GM20431 (cell line): Measurements from ENCODE around the gene KIR3DL3.
"Not testable (repeated sequence)": the region's sequence is repeated elsewhere in the genome, so short reads cannot be mapped to it uniquely, and the experiment has no call there.

Experiments
- in situ Hi-C: fragments of 300-500 bp; cut with MseI, MboI; formaldehyde crosslinking; loops from one replicate; pipeline ENCODE4 v1.15.0; 2020; ENCODE audit warnings: low sequenced_read_pairs; ENCODE audit not compliant: unreplicated experiment

KIR3DL3 gene

GRCh38 chr19:54724142-54724541 lies at the start of gene KIR3DL3:
TSS of gene KIR3DL3 (plus strand) at chr19:54724442. CDS start at chr19:54724497, 55 bp downstream.
- in situ Hi-C loops = no loop called here

DNA sequence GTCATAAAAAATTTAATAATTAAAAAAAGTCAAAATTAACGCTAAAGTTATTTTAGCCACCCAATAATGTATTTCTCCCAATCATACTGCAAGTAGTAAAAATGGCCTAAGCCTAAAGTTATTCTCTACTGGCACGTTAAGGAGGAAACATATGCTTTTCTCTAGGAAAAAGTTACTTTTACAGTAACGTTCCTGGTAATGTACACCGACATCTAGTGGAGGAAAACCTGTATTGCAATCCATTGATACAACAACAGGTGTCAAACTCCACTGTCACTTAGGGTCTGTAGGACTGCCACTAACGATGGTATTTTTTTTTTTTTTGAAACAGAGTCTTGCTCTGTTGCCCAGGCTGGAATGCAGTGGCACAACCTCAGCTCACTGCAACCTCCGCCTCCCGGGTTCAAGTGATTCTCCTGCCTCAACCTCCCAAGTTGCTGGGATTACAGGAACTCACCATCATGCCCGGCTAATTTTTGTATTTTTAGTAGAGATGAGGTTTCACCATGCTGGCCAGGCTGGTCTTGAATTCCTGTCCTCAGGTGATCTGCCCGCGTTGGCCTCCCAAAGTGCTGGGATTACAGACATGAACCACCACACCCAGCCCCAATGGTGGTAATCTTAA lies 47.9 kb upstream of the KIR3DL3 start:
- in situ Hi-C loops = loop anchor here (10.0 kb wide), 1 partner anchor 202 kb away; the partner anchor contains the start of gene CDC42EP5

DNA sequence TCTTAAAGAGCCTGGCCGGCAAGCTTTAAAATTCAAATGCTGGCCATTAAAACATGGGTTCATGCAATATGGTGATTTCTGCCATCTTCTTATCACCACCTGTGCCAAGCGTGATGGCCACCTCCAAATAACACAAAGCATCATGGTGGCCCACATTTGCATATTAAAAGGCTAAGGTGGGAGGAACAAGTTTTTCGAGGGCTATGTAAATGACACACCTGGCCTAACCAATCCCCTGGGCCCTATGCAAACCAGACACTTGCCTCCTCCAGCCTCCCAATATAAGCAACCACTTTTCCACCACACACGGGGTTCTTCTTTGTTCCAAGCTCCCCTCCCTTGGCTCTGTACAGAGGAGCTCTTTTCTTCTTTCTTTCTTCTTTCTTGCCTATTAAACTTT lies 47.0 kb upstream of the KIR3DL3 start:
- in situ Hi-C loops = loop anchor here (10.0 kb wide), 1 partner anchor 202 kb away; the partner anchor contains the start of gene CDC42EP5

DNA sequence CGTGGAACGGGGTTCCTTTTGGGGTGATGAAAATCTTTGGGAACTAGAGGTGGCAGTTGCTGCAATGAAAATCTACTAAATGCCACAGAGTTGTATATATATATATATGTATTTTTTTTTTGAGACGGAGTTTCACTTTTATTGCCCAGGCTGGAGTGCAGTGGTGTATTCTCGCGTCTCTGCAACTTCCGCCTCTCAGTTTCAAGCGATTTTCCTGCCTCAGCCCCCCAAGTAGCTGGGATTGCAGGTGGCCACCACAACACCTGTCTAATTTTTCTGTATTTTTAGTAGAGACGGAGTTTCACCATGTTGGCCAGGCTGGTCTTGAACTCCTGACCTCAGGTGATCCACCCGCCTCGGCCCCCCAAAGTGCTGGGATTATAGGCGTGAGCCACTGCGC lies 42.6 kb upstream of the KIR3DL3 start:
- in situ Hi-C loops = not testable (repeated sequence)

- in situ Hi-C loops = no loop called here
These were observed 41.9 kb upstream of the KIR3DL3 start for GRCh38 chr19:54682306-54682856.

GRCh38 chr19:54684527-54684926 lies 39.7 kb upstream of the KIR3DL3 start:
- in situ Hi-C loops = no loop called here

DNA sequence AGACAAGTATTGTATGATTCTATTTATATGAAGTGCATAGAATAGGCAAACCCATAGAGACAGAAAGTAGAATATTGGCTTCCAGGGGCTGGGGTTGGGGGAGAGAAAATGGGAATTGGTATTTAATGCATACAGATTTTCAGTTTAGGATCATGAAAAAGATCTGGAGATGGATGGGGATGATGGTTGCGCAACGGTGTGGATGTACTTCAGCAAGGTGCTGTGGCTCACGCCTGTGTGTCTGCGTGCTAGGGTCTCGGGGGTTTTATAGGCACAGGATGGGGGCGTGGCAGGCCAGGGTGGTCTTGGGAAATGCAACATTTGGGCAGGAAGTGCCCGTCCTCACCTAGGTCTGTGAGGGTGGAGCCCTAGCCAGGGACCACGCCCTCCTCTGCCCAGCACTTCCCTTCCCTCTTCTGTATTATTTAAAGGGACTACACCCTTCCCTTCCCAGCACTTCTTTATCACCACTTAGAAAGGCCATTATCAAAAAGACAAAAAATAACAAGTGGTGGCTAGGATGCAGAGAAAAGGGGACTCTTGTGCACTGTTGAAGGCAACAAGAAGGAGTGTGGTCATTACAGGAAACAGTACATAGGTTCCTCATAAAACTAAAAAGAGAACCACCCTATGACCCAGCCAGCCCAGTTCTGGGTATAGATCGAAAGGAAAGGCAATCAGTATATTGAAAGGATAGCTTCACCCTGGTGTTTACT lies 32.5 kb upstream of the KIR3DL3 start:
- in situ Hi-C loops = no loop called here

- in situ Hi-C loops = no loop called here
These were observed 32.0 kb upstream of the KIR3DL3 start for GRCh38 chr19:54692298-54692615.

- in situ Hi-C loops = no loop called here
These were observed 29.6 kb upstream of the KIR3DL3 start for GRCh38 chr19:54694648-54695047.

DNA sequence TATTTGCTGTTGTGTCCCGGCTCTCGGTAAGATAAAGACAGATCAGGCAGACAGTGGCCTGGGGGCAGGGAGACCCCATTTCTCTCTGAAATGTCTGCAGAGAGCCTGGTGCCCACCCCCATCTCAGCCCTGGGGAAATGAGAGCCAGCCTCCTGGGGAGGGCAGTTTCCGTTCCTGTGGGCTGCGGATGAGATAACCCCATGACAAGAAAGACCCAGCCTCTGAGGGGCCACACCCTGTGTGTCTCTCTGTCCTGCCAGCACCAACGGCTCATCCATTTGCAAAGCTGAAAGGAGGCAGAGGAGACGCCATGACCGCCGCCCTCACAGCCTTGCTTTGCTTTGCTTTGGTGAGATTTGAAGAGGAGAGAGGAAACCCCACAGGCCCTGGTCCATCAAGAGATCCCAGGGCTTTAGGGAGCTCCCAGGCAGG lies 28.1 kb upstream of the KIR3DL3 start:
- in situ Hi-C loops = no loop called here

GRCh38 chr19:54696766-54697165 lies 27.5 kb upstream of the KIR3DL3 start:
- in situ Hi-C loops = no loop called here

GRCh38 chr19:54697716-54698115 lies 26.5 kb upstream of the KIR3DL3 start:
- in situ Hi-C loops = not testable (repeated sequence)

- in situ Hi-C loops = no loop called here
These were observed 19.3 kb upstream of the KIR3DL3 start for GRCh38 chr19:54704928-54705327.

DNA sequence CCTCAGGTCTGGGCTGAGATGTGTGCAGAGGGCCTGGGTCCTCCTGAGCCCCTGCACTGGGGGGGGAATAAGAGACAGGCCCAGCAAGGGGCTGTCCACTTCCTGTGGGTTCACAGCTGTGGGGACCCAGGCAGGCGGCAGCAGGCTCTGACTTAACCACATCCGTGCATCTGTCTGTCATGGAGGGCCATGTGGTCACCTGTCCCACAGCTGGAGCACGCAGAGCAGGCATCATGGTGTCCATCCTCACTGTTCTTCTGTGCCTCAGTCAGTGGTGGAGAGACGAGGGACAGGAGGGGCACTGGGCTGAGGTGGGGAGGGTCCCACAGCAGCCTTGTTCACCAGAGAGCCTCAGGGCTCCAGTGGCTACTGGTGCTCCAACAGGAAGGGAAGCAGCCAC lies 16.3 kb upstream of the KIR3DL3 start:
- in situ Hi-C loops = no loop called here

GRCh38 chr19:54708781-54709180 lies 15.5 kb upstream of the KIR3DL3 start:
- in situ Hi-C loops = no loop called here

DNA sequence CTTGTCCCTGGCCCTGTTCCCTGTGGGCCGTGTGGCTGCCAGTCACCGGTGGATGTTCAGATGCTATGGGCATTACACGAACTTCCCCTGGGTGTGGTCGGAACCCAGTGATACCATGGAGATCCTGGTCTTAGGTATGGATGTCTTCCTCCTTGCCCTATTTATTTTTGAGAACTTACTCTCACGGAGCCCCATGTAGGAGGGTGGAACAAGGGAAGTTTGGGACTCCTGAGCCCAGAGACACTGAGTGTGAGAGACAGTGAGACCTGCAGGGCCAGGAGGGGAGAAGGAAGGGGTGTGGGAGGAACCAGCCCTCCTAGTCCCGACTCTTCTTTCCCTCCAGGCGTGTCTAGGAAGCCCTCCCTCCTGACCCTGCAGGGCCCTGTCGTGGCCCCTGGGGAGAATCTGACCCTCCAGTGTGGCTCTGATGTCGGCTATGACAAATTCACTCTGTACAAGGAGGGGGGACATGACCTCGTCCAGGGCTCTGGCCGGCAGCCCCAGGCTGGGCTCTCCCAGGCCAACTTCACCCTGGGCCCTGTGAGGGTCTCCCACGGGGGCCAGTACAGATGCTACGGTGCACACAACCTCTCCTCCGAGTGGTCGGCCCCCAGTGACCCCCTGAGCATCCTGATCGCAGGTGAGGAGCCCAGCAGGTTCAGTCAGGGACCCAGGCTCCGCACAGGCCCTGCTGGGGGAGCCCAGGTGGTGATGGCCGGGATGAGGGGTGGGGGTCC lies 14.9 kb upstream of the KIR3DL3 start:
- in situ Hi-C loops = no loop called here

GRCh38 chr19:54709956-54710355 lies 14.3 kb upstream of the KIR3DL3 start:
- in situ Hi-C loops = not testable (repeated sequence)

DNA sequence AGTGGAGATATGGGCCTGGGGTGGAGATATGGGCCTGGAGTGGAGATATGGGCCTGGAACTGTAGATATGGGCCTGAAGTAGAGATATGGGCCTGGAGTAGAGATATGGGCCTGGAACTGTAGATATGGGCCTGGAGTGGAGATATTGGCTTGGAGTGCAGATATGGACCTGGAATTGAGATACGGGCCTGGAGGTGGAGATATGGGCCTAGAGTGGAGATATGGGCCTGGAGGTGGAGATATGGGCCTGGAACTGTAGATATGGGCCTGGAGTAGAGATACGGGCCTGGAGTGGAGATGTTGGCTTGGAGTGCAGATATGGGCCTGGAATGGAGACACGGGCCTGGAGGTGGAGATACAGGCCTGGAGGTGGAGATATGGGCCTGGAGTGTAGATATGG lies 402 bp downstream of the KIR3DL3 start:
- in situ Hi-C loops = no loop called here

GRCh38 chr19:54725321-54725720 lies 1.1 kb downstream of the KIR3DL3 start:
- in situ Hi-C loops = no loop called here

- in situ Hi-C loops = no loop called here
These were observed 3.3 kb downstream of the KIR3DL3 start for GRCh38 chr19:54727562-54727961.

DNA sequence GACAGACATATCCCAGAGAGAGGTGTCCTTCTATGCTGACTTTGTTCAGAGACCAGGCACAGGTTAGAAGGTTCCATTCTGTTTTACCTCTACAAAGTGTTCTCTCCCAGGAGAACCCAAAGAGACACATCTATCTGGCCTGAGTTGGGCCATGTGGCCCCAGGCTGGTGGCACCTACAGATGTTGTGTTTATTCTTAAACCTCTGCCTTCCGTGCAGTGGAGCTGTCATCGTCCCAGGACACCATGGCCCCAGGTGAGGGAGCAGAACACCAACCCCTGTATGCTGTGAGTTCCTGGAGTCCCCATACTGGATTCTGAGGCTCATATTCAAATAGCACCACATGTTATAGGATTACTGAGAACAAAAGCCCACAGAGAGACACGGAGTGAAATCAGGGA lies 3.9 kb downstream of the KIR3DL3 start:
- in situ Hi-C loops = no loop called here
